HG02610 (cell line): ENCODE data around the gene KRTAP10-6.
"Not testable (repeated sequence)": the region's sequence is repeated elsewhere in the genome, so short reads cannot be mapped to it uniquely, and the experiment has no call there.

Experiments used
- ATAC-seq: cut with Tn5 transposase; IDR thresholded peaks from one replicate; pipeline ENCODE4 v1.9.1; 2021; ENCODE audit warnings: mild to moderate bottlenecking, moderate library complexity; ENCODE audit not compliant: unreplicated experiment

The KRTAP10-6 gene

GRCh38 chr21:44579833-44580144, 12.5 kb downstream of the KRTAP10-6 start:
- no peak for ATAC-seq

- ATAC-seq, result no peak
Observed at GRCh38 chr21:44579056-44579832, 13.1 kb downstream of the KRTAP10-6 start.

GRCh38 chr21:44578371-44579055, 13.8 kb downstream of the KRTAP10-6 start:
- no peak for ATAC-seq

GRCh38 chr21:44576025-44576420, 16.3 kb downstream of the KRTAP10-6 start:
- ATAC-seq, result no peak

- no peak for ATAC-seq
Observed at GRCh38 chr21:44575307-44576024, 16.8 kb downstream of the KRTAP10-6 start.

GRCh38 chr21:44574457-44575306, 17.6 kb downstream of the KRTAP10-6 start:
- ATAC-seq, result no peak

GRCh38 chr21:44573630-44574456, 18.5 kb downstream of the KRTAP10-6 start, which contains the start of gene KRTAP10-4:
Gene KRTAP10-4 (plus strand): TSS chr21:44573729. CDS start chr21:44573759, 30 bp downstream.
- ATAC-seq, result not testable (repeated sequence)

GRCh38 chr21:44572959-44573583, 19.2 kb downstream of the KRTAP10-6 start:
- ATAC-seq, result no peak

GRCh38 chr21:44571844-44572782, 20.2 kb downstream of the KRTAP10-6 start:
- no peak for ATAC-seq

- ATAC-seq, result no peak
Observed at GRCh38 chr21:44571296-44571695, 21.0 kb downstream of the KRTAP10-6 start.

- ATAC-seq, result no peak
Observed at GRCh38 chr21:44569861-44570517, 22.3 kb downstream of the KRTAP10-6 start.

- ATAC-seq, result no peak
Observed at GRCh38 chr21:44568667-44569556, 23.4 kb downstream of the KRTAP10-6 start.

- ATAC-seq, result no peak
Observed at GRCh38 chr21:44568261-44568660, 24.0 kb downstream of the KRTAP10-6 start.

- no peak for ATAC-seq
Observed at GRCh38 chr21:44567481-44568171, 24.7 kb downstream of the KRTAP10-6 start.

- no peak for ATAC-seq
Observed at GRCh38 chr21:44566403-44566802, 25.9 kb downstream of the KRTAP10-6 start.

GRCh38 chr21:44564886-44565598, 27.3 kb downstream of the KRTAP10-6 start:
- no peak for ATAC-seq
